H9 (cell line): Measurements from ENCODE around the gene LTBP2. TPM values are rescaled to one million over a fixed set of nuclear protein-coding genes. Genes with fewer than 3 reads are reported as not detected.

Experiments used
- DNase-seq: peaks from one replicate; pipeline ENCODE4 v3.0.0-alpha.2; 2017
- H2AFZ ChIP-seq: one replicate; pipeline ENCODE4 v1.6.1; 2013; ENCODE audit warnings: mild to moderate bottlenecking, low read length, control low read depth, moderate library complexity
- H2AK5ac ChIP-seq: 2 replicates; pipeline ENCODE4 v1.6.1; 2013; ENCODE audit warnings: low read length, control low read depth, mixed read lengths; ENCODE audit not compliant: insufficient read length
- H2BK120ac ChIP-seq: one replicate; pipeline ENCODE4 v1.6.1; 2013; ENCODE audit warnings: low read depth, mild to moderate bottlenecking, low read length, control low read depth, inconsistent platforms; ENCODE audit not compliant: poor library complexity, severe bottlenecking
- H2BK12ac ChIP-seq: 2 replicates; pipeline ENCODE4 v1.6.1; 2013; ENCODE audit warnings: low read length, control low read depth, mixed read lengths, low read depth; ENCODE audit not compliant: insufficient read length
- H2BK15ac ChIP-seq: 2 replicates; pipeline ENCODE4 v1.6.1; 2013; ENCODE audit warnings: low read depth, low read length, control low read depth
- H2BK20ac ChIP-seq: one replicate; pipeline ENCODE4 v1.6.1; 2013; ENCODE audit warnings: low read depth, mild to moderate bottlenecking, low read length, control low read depth, inconsistent platforms; ENCODE audit not compliant: poor library complexity, severe bottlenecking
- H2BK5ac ChIP-seq: 2 replicates; pipeline ENCODE4 v1.6.1; 2013; ENCODE audit warnings: low read length, control low read depth, mixed read lengths; ENCODE audit not compliant: insufficient read length
- H3K14ac ChIP-seq: 2 replicates; pipeline ENCODE4 v1.6.1; 2013; ENCODE audit warnings: low read length, control low read depth; ENCODE audit not compliant: insufficient read depth
- H3K18ac ChIP-seq: 2 replicates; pipeline ENCODE4 v1.6.1; 2013; ENCODE audit warnings: low read depth, mild to moderate bottlenecking, mixed read lengths, low read length, control low read depth; ENCODE audit not compliant: insufficient read length
- H3K23ac ChIP-seq: 2 replicates; pipeline ENCODE4 v1.6.1; 2013; ENCODE audit warnings: low read length, control low read depth, mixed read lengths, low read depth; ENCODE audit not compliant: insufficient read length
- H3K23me2 ChIP-seq: 2 replicates; pipeline ENCODE4 v1.6.1; 2013; ENCODE audit warnings: low read depth, mild to moderate bottlenecking, mixed read lengths, low read length, control low read depth; ENCODE audit not compliant: insufficient read length, poor library complexity, severe bottlenecking
- H3K27ac ChIP-seq: 2 replicates; pipeline ENCODE4 v1.5.1; 2013; ENCODE audit warnings: low read length, control low read depth, mixed read lengths, low read depth; ENCODE audit not compliant: insufficient read length
- H3K27me3 ChIP-seq: 2 replicates; pipeline ENCODE4 v1.6.1; 2013; ENCODE audit warnings: low read length, control low read depth, inconsistent platforms; ENCODE audit not compliant: insufficient read depth
- H3K4ac ChIP-seq: 2 replicates; pipeline ENCODE4 v1.6.1; 2013; ENCODE audit warnings: low read depth, mild to moderate bottlenecking, control low read depth, inconsistent platforms, low read length, moderate library complexity
- H3K4me1 ChIP-seq: 2 replicates; pipeline ENCODE4 v1.6.1; 2013; ENCODE audit warnings: low read length, control low read depth, inconsistent platforms; ENCODE audit not compliant: insufficient read depth
- H3K4me2 ChIP-seq: 2 replicates; pipeline ENCODE4 v1.6.1; 2013; ENCODE audit warnings: low read length, control low read depth, mixed read lengths; ENCODE audit not compliant: insufficient read length, insufficient read depth
- H3K56ac ChIP-seq: 2 replicates; pipeline ENCODE4 v1.6.1; 2013; ENCODE audit warnings: low read depth, mild to moderate bottlenecking, mixed read lengths, low read length, control low read depth; ENCODE audit not compliant: insufficient read length
- H3K79me1 ChIP-seq: 2 replicates; pipeline ENCODE4 v1.6.1; 2013; ENCODE audit warnings: low read depth, mild to moderate bottlenecking, moderate library complexity, low read length, control low read depth, inconsistent platforms; ENCODE audit not compliant: insufficient read depth, poor library complexity, severe bottlenecking
- H3K79me2 ChIP-seq: 2 replicates; pipeline ENCODE4 v1.6.1; 2013; ENCODE audit warnings: low read length, control low read depth, inconsistent platforms; ENCODE audit not compliant: insufficient read depth
- H3K9ac ChIP-seq: 2 replicates; pipeline ENCODE4 v1.6.1; 2013; ENCODE audit warnings: low read length, control low read depth, mixed read lengths; ENCODE audit not compliant: insufficient read length; ENCODE audit errors: extremely low read depth
- H3K9me3 ChIP-seq: one replicate; pipeline ENCODE4 v1.6.1; 2013; ENCODE audit warnings: low read depth, low read length, inconsistent platforms; ENCODE audit not compliant: control insufficient read depth
- H3T11ph ChIP-seq: one replicate; pipeline ENCODE4 v1.6.1; 2013; ENCODE audit warnings: mild to moderate bottlenecking, low read length, control low read depth, inconsistent platforms
- H4K20me1 ChIP-seq: one replicate; pipeline ENCODE4 v1.6.1; 2013; ENCODE audit not compliant: control insufficient read depth, insufficient read length, insufficient read depth
- H4K5ac ChIP-seq: 2 replicates; pipeline ENCODE4 v1.6.1; 2013; ENCODE audit warnings: low read depth, mild to moderate bottlenecking, mixed read lengths, low read length, control low read depth; ENCODE audit not compliant: insufficient read length
- H4K8ac ChIP-seq: replicated peaks from 2 replicates; pipeline ENCODE4 v1.6.1; 2013; ENCODE audit warnings: low read length, control low read depth, mixed read lengths, low read depth; ENCODE audit not compliant: insufficient read length
- H4K91ac ChIP-seq: 2 replicates; pipeline ENCODE4 v1.6.1; 2013; ENCODE audit warnings: low read depth, mild to moderate bottlenecking, moderate library complexity, mixed read lengths, low read length, control low read depth; ENCODE audit not compliant: insufficient read length
- H3K27ac Mint-ChIP-seq, 3 experiments: 2 replicates in 2 of 3; 3 replicates in 1 of 3; pipeline ENCODE4 v1.8.0; 2020 to 2021; ENCODE audit warnings: mixed read lengths in 3 of 3, mild to moderate bottlenecking in 1 of 3, moderate library complexity in 1 of 3
- H3K27me3 Mint-ChIP-seq: 2 replicates; pipeline ENCODE4 v1.8.0; 2021; ENCODE audit warnings: low read depth, mild to moderate bottlenecking, moderate library complexity, mixed read lengths
- H3K36me3 Mint-ChIP-seq, 3 experiments: 2 replicates in 2 of 3; 3 replicates in 1 of 3; pipeline ENCODE4 v1.8.0; 2020 to 2021; ENCODE audit warnings: low read depth in 3 of 3, mixed read lengths in 3 of 3; ENCODE audit not compliant: insufficient read depth in 1 of 3
- H3K4me1 Mint-ChIP-seq, 2 experiments: 2 replicates each; pipeline ENCODE4 v1.8.0; 2020; ENCODE audit warnings: mixed read lengths in 2 of 2
- H3K4me3 Mint-ChIP-seq, 2 experiments: 2 replicates in 1 of 2; 3 replicates in 1 of 2; pipeline ENCODE4 v1.8.0; 2020 to 2021; ENCODE audit warnings: mild to moderate bottlenecking in 2 of 2, mixed read lengths in 2 of 2, moderate library complexity in 1 of 2
- H3K9me3 Mint-ChIP-seq, 2 experiments: 2 replicates in 1 of 2; 3 replicates in 1 of 2; pipeline ENCODE4 v1.8.0; 2020; ENCODE audit warnings: mild to moderate bottlenecking in 2 of 2, mixed read lengths in 2 of 2, moderate library complexity in 1 of 2
- CTCF ChIP-seq: fragments of 200-600 bp; sonication (generic); conservative IDR thresholded peaks from 3 replicates; pipeline ENCODE4 v1.8.0; 2021; ENCODE audit warnings: antibody characterized with exemption, mild to moderate bottlenecking
- WGBS: extraction: QIAGEN DNeasy Blood & Tissue Kit; methylation state at CpG from one replicate; pipeline ENCODE4 v1.1.7; 2013; ENCODE audit warnings: missing lambda C conversion rate, low lambda C conversion rate, mixed read lengths; ENCODE audit not compliant: insufficient read length; ENCODE audit errors: extremely low coverage; 5-methylcytosine and 5-hydroxymethylcytosine counted together
- total RNA-seq: library from RNA; stranded (reverse); gene quantifications from 2 replicates; pipeline ENCODE4 v1.2.1, GENCODE V29; 2021

LTBP2 gene
- total RNA-seq, 1 experiment from 2014 or later, result 0.77 TPM

GRCh38 chr14:74593241-74593953, 18.6 kb downstream of the LTBP2 start:
- TF ChIP-seq CTCF, result no peak
- Histone ChIP-seq H4K5ac (no peak overlapping the region), H3K9ac (no peak overlapping the region), H2BK120ac (no peak overlapping the region), H3K79me2 (no peaks in the 10 kb centered on the region), H3K9me3 (no peaks in the 10 kb centered on the region), H4K20me1 (no peaks in the 10 kb centered on the region), H2BK12ac (no peak overlapping the region), H2BK20ac (no peak overlapping the region), H2AFZ (no peak overlapping the region), H3K79me1 (no peaks in the 10 kb centered on the region), H3K27me3 (no peaks in the 10 kb centered on the region), H3K4me1 (no peaks in the 10 kb centered on the region), H3K4ac (no peak overlapping the region), H3T11ph (no peak overlapping the region), H2BK15ac (no peak overlapping the region), H3K23me2 (no peaks in the 10 kb centered on the region), H2AK5ac (no peak overlapping the region), H3K23ac (no peak overlapping the region), H3K4me2 (no peak overlapping the region), H3K18ac (no peak overlapping the region), H4K8ac (no peak overlapping the region), H4K91ac (no peak overlapping the region), H2BK5ac (no peak overlapping the region), H3K56ac (no peak overlapping the region), H3K14ac (no peak overlapping the region; the same call in 1 of the 2 replicates), H3K27ac (no peak overlapping the region)
- Mint-ChIP-seq H3K4me1 (no peaks in the 10 kb centered on the region), H3K9me3 (no peaks in the 10 kb centered on the region), H3K27me3 (peaks cover 2% of the 10 kb centered on the region), H3K36me3 (no peaks in the 10 kb centered on the region), H3K4me3 (no peak overlapping the region), H3K27ac (no peak overlapping the region)
- WGBS, result no CpG with 5 or more reads among the region's 10 CpGs
- DNase-seq, result no peak
